Measurements from ENCODE around the gene PITPNB.

Gene PITPNB

DNA sequence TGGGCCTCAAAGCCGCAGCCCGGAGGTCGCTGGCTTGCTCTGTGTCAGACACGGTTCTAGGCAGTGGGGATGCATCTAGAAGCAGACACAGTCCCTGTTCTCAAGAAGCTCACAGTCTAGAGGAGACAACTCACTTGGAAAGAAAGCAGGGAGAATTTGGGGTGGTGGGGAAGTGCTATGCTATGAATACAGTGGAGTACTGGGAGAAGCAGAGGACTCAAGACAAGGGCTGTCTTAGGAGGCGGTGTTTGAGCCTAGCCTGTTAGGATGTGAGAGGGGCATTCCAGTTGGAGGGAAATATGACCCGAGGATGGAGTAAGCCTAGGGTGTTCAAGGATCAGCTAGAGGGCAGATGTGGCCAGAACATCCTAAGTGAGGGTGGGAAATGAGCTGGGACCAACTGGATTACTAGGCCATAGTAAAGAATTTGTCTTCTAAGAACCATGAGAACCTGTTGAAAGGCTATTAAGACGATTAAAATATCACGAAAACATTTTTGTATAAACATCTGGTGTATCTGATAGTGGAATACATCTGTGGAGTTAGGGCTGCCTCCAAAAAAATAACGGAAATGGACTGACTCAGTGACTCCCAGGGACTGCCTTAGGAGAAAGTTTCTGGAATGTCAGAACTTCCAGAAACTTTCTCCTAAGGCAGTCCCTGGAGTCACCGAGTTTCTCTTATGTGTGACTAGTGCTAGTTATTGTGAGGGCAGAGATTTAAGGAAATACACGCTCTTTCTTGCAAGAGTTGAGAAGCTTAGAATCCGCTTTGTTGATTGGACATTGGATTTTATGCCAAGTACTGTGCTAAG, 1.1 kb upstream of the PITPNB start:
- Histone ChIP-seq H3K27me3 (ENCODE audit: control insufficient read depth in 1 of 2, insufficient read depth in 2 of 2, low read length in 2 of 2) (no peaks in the 10 kb centered on the region), H3K27ac (ENCODE audit: low read depth, low read length) (peak overlapping the region; percentile 91), H3K9me3 (ENCODE audit: control insufficient read depth in 1 of 2, low read length in 2 of 2) (no peaks in the 10 kb centered on the region), H3K36me3 (ENCODE audit: control insufficient read depth in 1 of 2, insufficient read depth in 2 of 2, low read length in 2 of 2) (peaks cover 0 to 4% of the 10 kb centered on the region in 2 donors), H3K4me3 (ENCODE audit: low read depth in 1 of 2, low read length in 2 of 2) (peak overlapping the region; percentile 85 to 90), H3K9ac (ENCODE audit: low read depth in 1 of 2, low read length in 2 of 2) (peak overlapping the region; percentile 91 to 95), H3K4me1 (ENCODE audit: control insufficient read depth in 1 of 2, insufficient read depth in 2 of 2, low read length in 2 of 2) (peaks cover 16 to 27% of the 10 kb centered on the region in 2 donors)

DNA sequence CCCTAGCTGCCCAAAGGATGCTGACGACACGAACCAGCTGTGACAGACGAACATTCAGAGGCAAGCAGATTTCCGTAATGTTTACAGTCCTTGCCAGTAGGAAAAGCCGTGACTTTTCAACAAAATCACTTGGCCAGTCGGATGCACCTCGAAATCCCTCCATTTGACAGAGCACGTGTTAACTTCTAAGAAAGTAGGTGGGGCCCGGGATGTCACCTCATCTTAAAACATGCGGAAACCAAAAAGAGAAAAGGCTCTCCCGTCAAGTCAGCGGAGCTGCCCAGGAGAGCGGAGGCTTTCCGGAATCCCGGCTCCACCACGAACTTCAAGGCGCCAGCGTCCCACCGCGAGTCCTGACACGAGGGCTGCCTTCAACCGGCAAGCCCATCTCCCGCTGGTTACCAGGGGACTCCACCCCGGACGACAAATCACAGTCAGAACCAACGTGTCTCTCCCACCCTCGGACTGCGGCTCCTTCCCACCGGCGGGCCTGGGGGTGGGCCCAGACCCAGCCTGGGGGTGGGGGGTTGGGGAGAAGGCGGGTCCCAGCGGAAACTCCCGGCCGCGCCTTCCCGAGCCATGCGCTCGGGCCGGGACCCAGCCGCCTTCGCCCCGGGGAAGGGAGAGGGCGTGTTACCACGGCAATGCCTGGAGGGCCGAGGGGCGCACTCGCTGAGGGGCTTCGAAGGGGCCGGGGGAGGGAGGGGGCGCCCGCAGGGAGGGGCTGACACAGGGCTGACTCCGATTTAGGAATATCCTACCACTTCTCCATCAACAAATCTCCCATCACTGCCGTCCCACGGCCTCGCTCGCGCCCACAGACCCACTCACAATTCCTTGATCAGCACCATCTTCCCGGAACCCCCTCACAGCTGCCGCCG, 475 bp downstream of the PITPNB start:
- H3K9ac ChIP-seq (ENCODE audit: low read depth in 1 of 2, low read length in 2 of 2) = peak overlapping the region; percentile 61 to 78
- H3K27ac ChIP-seq (ENCODE audit: low read depth, low read length) = peak overlapping the region; percentile 88
- H3K27me3 ChIP-seq (ENCODE audit: control insufficient read depth in 1 of 2, insufficient read depth in 2 of 2, low read length in 2 of 2) = no peaks in the 10 kb centered on the region
- H3K4me1 ChIP-seq (ENCODE audit: control insufficient read depth in 1 of 2, insufficient read depth in 2 of 2, low read length in 2 of 2) = peaks cover 26 to 34% of the 10 kb centered on the region in 2 donors
- H3K9me3 ChIP-seq (ENCODE audit: control insufficient read depth in 1 of 2, low read length in 2 of 2) = no peaks in the 10 kb centered on the region
- H3K36me3 ChIP-seq (ENCODE audit: control insufficient read depth in 1 of 2, insufficient read depth in 2 of 2, low read length in 2 of 2) = no peaks in the 10 kb centered on the region
- H3K4me3 ChIP-seq (ENCODE audit: low read depth in 1 of 2, low read length in 2 of 2) = peak overlapping the region; percentile 86 to 90

DNA sequence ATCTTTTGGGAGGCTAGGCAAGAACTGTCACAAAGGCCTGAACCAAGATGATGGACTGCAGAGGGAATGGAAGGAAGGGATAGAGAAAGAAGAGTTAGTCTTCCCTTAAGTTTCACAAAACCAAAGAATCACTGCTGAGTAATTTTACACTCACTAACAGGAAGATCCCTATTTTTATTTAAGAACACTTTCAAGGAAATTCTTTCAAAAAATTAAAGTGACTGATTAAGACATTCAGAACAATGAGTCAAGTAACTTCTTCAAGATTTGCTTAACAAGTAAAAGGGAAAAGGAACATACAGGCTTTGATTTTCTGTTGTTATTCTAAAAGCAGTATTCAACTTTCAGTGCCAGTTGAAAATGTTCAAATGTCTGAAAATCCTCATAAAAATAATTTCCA, 3.1 kb downstream of the PITPNB start:
- Histone ChIP-seq H3K9ac (ENCODE audit: low read depth in 1 of 2, low read length in 2 of 2) (no peak overlapping the region), H3K36me3 (ENCODE audit: control insufficient read depth in 1 of 2, insufficient read depth in 2 of 2, low read length in 2 of 2) (peaks cover 3 to 4% of the 10 kb centered on the region in 2 donors), H3K4me1 (ENCODE audit: control insufficient read depth in 1 of 2, insufficient read depth in 2 of 2, low read length in 2 of 2) (peaks cover 33 to 41% of the 10 kb centered on the region in 2 donors)

DNA sequence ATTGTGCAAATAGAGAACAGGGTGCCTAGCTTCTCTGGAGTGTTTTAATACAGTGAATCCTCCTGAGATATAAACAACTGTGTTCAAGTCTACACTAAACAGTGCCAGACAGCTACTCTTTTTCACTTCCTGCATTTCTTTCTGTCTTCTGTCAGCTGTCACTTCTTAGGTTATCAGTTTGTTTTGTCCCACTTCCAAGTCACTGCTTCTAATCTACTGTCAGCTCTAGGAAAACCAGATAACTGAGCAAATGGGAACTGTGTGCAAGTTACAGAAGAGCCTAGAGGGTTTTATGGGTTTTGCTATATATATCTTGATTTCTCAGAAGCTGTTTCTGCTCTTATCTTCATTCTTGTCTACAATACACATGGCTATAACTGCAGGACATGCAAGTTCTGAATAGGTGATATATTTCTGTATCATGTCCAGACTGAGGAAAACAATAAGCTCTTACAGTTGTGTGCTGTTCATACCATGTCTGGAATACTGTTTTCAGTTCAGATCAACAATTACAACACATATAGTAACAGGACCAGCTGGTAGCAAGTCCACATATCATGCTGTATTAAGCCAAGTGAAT, 5.8 kb downstream of the PITPNB start:
- H3K9ac ChIP-seq (ENCODE audit: low read depth in 1 of 2, low read length in 2 of 2) = no peak overlapping the region
- H3K27ac ChIP-seq (ENCODE audit: low read depth, low read length) = no peak overlapping the region
- H3K4me3 ChIP-seq (ENCODE audit: low read depth in 1 of 2, low read length in 2 of 2) = peak overlapping the region in 1 of 2 donors; percentile 0
- peaks cover 9 to 12% of the 10 kb centered on the region in 2 donors for H3K36me3 ChIP-seq (ENCODE audit: control insufficient read depth in 1 of 2, insufficient read depth in 2 of 2, low read length in 2 of 2)
- peaks cover 25 to 36% of the 10 kb centered on the region in 2 donors for H3K4me1 ChIP-seq (ENCODE audit: control insufficient read depth in 1 of 2, insufficient read depth in 2 of 2, low read length in 2 of 2)
- H3K27me3 ChIP-seq (ENCODE audit: control insufficient read depth in 1 of 2, insufficient read depth in 2 of 2, low read length in 2 of 2) = no peaks in the 10 kb centered on the region
- no peaks in the 10 kb centered on the region for H3K9me3 ChIP-seq (ENCODE audit: control insufficient read depth in 1 of 2, low read length in 2 of 2)

More for the DNA sequence above, 3.1 kb downstream of the PITPNB start:
- H3K27me3 ChIP-seq (ENCODE audit: control insufficient read depth in 1 of 2, insufficient read depth in 2 of 2, low read length in 2 of 2) = no peaks in the 10 kb centered on the region
- no peak overlapping the region for H3K4me3 ChIP-seq (ENCODE audit: low read depth in 1 of 2, low read length in 2 of 2)
- H3K9me3 ChIP-seq (ENCODE audit: control insufficient read depth in 1 of 2, low read length in 2 of 2) = no peaks in the 10 kb centered on the region
- no peak overlapping the region for H3K27ac ChIP-seq (ENCODE audit: low read depth, low read length)

DNA sequence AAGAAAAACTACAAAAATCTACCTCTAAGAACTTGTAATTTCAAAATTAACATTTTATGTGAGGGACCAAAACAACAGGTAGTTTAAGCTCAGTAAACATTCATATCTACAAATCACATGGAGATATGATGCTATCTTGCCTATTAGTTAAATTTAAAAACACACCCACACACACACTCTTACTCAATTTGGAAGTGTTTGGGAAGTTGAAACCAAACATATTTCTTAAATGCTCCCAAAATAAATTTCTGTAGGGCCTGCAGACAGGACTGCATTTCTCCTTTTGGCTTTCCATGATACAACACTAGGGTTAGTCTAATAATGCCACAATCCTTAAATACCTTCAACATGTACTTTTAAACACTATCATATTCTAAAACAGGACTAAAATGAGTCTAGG, 7.0 kb downstream of the PITPNB start:
- H3K9ac ChIP-seq (ENCODE audit: low read depth in 1 of 2, low read length in 2 of 2) = no peak overlapping the region
- peaks cover 17 to 27% of the 10 kb centered on the region in 2 donors for H3K4me1 ChIP-seq (ENCODE audit: control insufficient read depth in 1 of 2, insufficient read depth in 2 of 2, low read length in 2 of 2)
- H3K4me3 ChIP-seq (ENCODE audit: low read depth in 1 of 2, low read length in 2 of 2) = no peak overlapping the region
- no peaks in the 10 kb centered on the region for H3K27me3 ChIP-seq (ENCODE audit: control insufficient read depth in 1 of 2, insufficient read depth in 2 of 2, low read length in 2 of 2)
- H3K36me3 ChIP-seq (ENCODE audit: control insufficient read depth in 1 of 2, insufficient read depth in 2 of 2, low read length in 2 of 2) = peaks cover 20 to 21% of the 10 kb centered on the region in 2 donors
- H3K27ac ChIP-seq (ENCODE audit: low read depth, low read length) = no peak overlapping the region
- H3K9me3 ChIP-seq (ENCODE audit: control insufficient read depth in 1 of 2, low read length in 2 of 2) = no peaks in the 10 kb centered on the region

DNA sequence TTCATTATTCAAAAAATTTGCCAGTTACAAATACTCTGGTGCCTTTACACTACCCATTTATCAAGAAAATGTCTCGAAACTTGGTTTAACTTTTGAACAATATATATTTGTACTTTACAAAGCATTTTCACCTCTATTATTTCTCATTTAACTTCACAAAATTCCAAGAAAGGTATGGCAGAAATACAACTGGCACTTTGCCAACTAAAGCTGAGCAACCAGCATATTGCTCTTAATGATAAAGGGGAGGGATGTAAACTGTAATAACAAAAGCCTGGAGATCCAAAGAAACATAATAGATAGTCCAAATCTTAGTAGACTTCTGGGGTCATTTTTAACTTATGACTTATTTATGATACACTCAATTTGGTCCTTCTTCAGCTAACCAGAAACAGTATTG, 7.7 kb downstream of the PITPNB start:
- Histone ChIP-seq H3K36me3 (ENCODE audit: control insufficient read depth in 1 of 2, insufficient read depth in 2 of 2, low read length in 2 of 2) (peaks cover 22 to 24% of the 10 kb centered on the region in 2 donors), H3K4me3 (ENCODE audit: low read depth in 1 of 2, low read length in 2 of 2) (no peak overlapping the region), H3K9me3 (ENCODE audit: control insufficient read depth in 1 of 2, low read length in 2 of 2) (no peaks in the 10 kb centered on the region), H3K27ac (ENCODE audit: low read depth, low read length) (no peak overlapping the region), H3K4me1 (ENCODE audit: control insufficient read depth in 1 of 2, insufficient read depth in 2 of 2, low read length in 2 of 2) (peaks cover 17 to 24% of the 10 kb centered on the region in 2 donors), H3K27me3 (ENCODE audit: control insufficient read depth in 1 of 2, insufficient read depth in 2 of 2, low read length in 2 of 2) (no peaks in the 10 kb centered on the region), H3K9ac (ENCODE audit: low read depth in 1 of 2, low read length in 2 of 2) (no peak overlapping the region)

DNA sequence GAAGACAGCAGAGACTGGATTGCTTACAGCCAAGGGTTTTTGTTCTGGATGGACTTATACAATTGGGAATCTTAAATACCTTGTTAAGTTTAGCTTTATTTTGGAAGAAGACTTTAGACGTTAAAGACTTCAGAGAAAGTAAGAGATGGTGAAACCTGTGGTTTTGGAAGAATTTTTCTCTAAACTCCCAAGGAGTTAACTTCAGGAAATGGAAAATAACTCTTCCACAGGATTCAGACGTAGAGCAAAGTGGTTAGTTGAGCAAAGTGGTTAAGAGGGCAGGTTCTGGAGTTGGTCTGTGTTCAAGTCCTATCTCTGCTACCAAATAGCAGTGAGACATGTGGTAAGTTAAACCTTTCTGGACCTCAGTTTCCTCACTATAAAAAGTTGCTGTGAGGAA, 12.8 kb downstream of the PITPNB start:
- Histone ChIP-seq H3K27ac (ENCODE audit: low read depth, low read length) (no peak overlapping the region), H3K27me3 (ENCODE audit: control insufficient read depth in 1 of 2, insufficient read depth in 2 of 2, low read length in 2 of 2) (no peaks in the 10 kb centered on the region), H3K9me3 (ENCODE audit: control insufficient read depth in 1 of 2, low read length in 2 of 2) (no peaks in the 10 kb centered on the region), H3K4me1 (ENCODE audit: control insufficient read depth in 1 of 2, insufficient read depth in 2 of 2, low read length in 2 of 2) (peaks cover 0 to 4% of the 10 kb centered on the region in 2 donors), H3K4me3 (ENCODE audit: low read depth in 1 of 2, low read length in 2 of 2) (no peak overlapping the region), H3K9ac (ENCODE audit: low read depth in 1 of 2, low read length in 2 of 2) (no peak overlapping the region), H3K36me3 (ENCODE audit: control insufficient read depth in 1 of 2, insufficient read depth in 2 of 2, low read length in 2 of 2) (peaks cover 20 to 35% of the 10 kb centered on the region in 2 donors)

DNA sequence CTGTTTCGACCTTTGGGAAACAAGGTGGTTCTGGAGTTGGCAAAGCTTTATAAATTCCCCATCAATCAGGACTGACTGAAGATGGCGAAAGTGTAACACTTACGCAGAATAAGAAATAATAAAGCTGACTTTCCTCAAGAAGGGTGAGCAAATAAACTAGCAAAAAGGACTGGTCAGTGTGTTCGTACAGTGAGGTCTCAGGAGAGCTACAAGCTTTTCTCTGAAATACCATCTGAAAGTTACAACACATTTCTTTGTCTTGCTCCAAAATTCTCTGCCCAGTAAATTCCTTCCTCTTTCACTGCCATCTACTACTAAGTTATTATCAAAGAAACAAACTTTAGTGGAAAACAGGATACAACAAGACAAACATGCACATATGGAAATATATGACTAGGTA, 13.4 kb downstream of the PITPNB start:
- Histone ChIP-seq H3K9ac (ENCODE audit: low read depth in 1 of 2, low read length in 2 of 2) (no peak overlapping the region), H3K27ac (ENCODE audit: low read depth, low read length) (no peak overlapping the region), H3K36me3 (ENCODE audit: control insufficient read depth in 1 of 2, insufficient read depth in 2 of 2, low read length in 2 of 2) (peaks cover 23 to 36% of the 10 kb centered on the region in 2 donors), H3K9me3 (ENCODE audit: control insufficient read depth in 1 of 2, low read length in 2 of 2) (no peaks in the 10 kb centered on the region), H3K4me1 (ENCODE audit: control insufficient read depth in 1 of 2, insufficient read depth in 2 of 2, low read length in 2 of 2) (peaks cover 0 to 4% of the 10 kb centered on the region in 2 donors), H3K27me3 (ENCODE audit: control insufficient read depth in 1 of 2, insufficient read depth in 2 of 2, low read length in 2 of 2) (no peaks in the 10 kb centered on the region), H3K4me3 (ENCODE audit: low read depth in 1 of 2, low read length in 2 of 2) (no peak overlapping the region)

DNA sequence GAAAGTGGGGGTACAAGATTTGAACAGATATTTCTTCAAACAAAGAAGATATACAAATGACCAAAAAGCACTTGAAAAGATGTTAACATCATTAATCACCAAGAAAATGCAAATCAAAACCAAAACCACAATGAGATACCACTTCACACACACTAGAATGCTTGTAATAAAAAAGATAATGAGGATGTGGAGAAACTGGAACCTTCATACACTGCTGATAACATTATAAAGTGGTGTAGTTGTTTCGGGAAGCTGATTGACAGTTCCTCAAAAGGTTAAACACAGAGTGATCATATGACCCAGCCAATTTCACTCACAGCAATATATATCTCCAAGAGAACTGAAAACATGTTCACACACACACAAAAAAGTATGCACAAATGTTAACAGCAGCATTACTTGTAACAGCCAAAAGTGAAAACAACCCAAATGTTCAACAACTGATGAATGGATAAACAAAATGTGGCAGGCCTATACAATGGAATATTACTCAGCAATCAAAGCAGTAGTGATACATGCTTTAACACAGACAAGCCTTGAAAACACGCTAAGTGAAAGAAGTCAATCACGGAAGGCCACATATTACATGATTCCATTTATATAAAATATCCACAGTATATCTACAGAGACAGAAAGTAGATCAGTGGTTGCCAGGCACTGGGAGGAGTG, 15.1 kb downstream of the PITPNB start:
- Histone ChIP-seq H3K9ac (ENCODE audit: low read depth in 1 of 2, low read length in 2 of 2) (no peak overlapping the region), H3K4me3 (ENCODE audit: low read depth in 1 of 2, low read length in 2 of 2) (no peak overlapping the region), H3K36me3 (ENCODE audit: control insufficient read depth in 1 of 2, insufficient read depth in 2 of 2, low read length in 2 of 2) (peaks cover 30 to 36% of the 10 kb centered on the region in 2 donors), H3K27ac (ENCODE audit: low read depth, low read length) (no peak overlapping the region), H3K4me1 (ENCODE audit: control insufficient read depth in 1 of 2, insufficient read depth in 2 of 2, low read length in 2 of 2) (peaks cover 0 to 4% of the 10 kb centered on the region in 2 donors), H3K9me3 (ENCODE audit: control insufficient read depth in 1 of 2, low read length in 2 of 2) (no peaks in the 10 kb centered on the region), H3K27me3 (ENCODE audit: control insufficient read depth in 1 of 2, insufficient read depth in 2 of 2, low read length in 2 of 2) (no peaks in the 10 kb centered on the region)
